ENCODE measurements around the gene B9D1. TPM values are rescaled to one million over a fixed set of nuclear protein-coding genes. Genes with fewer than 3 reads are reported as not detected.
A peak's percentile ranks its signal among the peaks of the same experiment; 100 is the strongest.

The B9D1 gene
- total RNA-seq, 1 donor from 2014 or later: 9.4 TPM

GRCh38 chr17:19320876-19321275 is 41.6 kb downstream of the B9D1 start:
- no peak overlapping the region for H3K4me3 Mint-ChIP-seq (ENCODE audit: unreplicated experiment)
- H3K4me1 Mint-ChIP-seq (ENCODE audit: low read depth): peaks cover 11% of the 10 kb centered on the region
- no peak for TF ChIP-seq CTCF (IDR thresholded peaks at IDR 0.05)
- no peak overlapping the region for H3K27ac Mint-ChIP-seq (ENCODE audit: unreplicated experiment)
- no peaks in the 10 kb centered on the region for H3K27me3 Mint-ChIP-seq (ENCODE audit: low read depth)
- H3K9me3 Mint-ChIP-seq (ENCODE audit: low read depth): peaks cover 7% of the 10 kb centered on the region
- H3K36me3 Mint-ChIP-seq (ENCODE audit: low read depth): peaks cover 8% of the 10 kb centered on the region
- no peak for DNase-seq (ENCODE audit: low spot score)

- peaks cover under 1% of the 10 kb centered on the region for H3K9me3 Mint-ChIP-seq (ENCODE audit: low read depth)
- peaks cover 8% of the 10 kb centered on the region for H3K36me3 Mint-ChIP-seq (ENCODE audit: low read depth)
- peaks cover 11% of the 10 kb centered on the region for H3K4me1 Mint-ChIP-seq (ENCODE audit: low read depth)
- no peak for TF ChIP-seq CTCF (IDR thresholded peaks at IDR 0.05)
- no peaks in the 10 kb centered on the region for H3K27me3 Mint-ChIP-seq (ENCODE audit: low read depth)
- DNase-seq (ENCODE audit: low spot score): no peak
- H3K27ac Mint-ChIP-seq (ENCODE audit: unreplicated experiment): no peak overlapping the region
- no peak overlapping the region for H3K4me3 Mint-ChIP-seq (ENCODE audit: unreplicated experiment)
Measured at GRCh38 chr17:19319771-19320505, 42.6 kb downstream of the B9D1 start.

- peaks cover 11% of the 10 kb centered on the region for H3K4me1 Mint-ChIP-seq (ENCODE audit: low read depth)
- no peaks in the 10 kb centered on the region for H3K9me3 Mint-ChIP-seq (ENCODE audit: low read depth)
- no peaks in the 10 kb centered on the region for H3K27me3 Mint-ChIP-seq (ENCODE audit: low read depth)
- no peak for TF ChIP-seq CTCF (IDR thresholded peaks at IDR 0.05)
- DNase-seq (ENCODE audit: low spot score): no peak
- no peak overlapping the region for H3K27ac Mint-ChIP-seq (ENCODE audit: unreplicated experiment)
- no peak overlapping the region for H3K4me3 Mint-ChIP-seq (ENCODE audit: unreplicated experiment)
- peaks cover 10% of the 10 kb centered on the region for H3K36me3 Mint-ChIP-seq (ENCODE audit: low read depth)
Measured at GRCh38 chr17:19318611-19319010, 43.9 kb downstream of the B9D1 start.

- no peak for DNase-seq (ENCODE audit: low spot score)
- TF ChIP-seq CTCF (IDR thresholded peaks at IDR 0.05): peak; percentile 66
- Mint-ChIP-seq H3K9me3 (ENCODE audit: low read depth) (no peaks in the 10 kb centered on the region), H3K4me1 (ENCODE audit: low read depth) (peaks cover 11% of the 10 kb centered on the region), H3K27ac (ENCODE audit: unreplicated experiment) (peak overlapping the region; percentile 49), H3K36me3 (ENCODE audit: low read depth) (peaks cover 13% of the 10 kb centered on the region), H3K27me3 (ENCODE audit: low read depth) (no peaks in the 10 kb centered on the region), H3K4me3 (ENCODE audit: unreplicated experiment) (no peak overlapping the region)
Measured at GRCh38 chr17:19317359-19318095, 45.0 kb downstream of the B9D1 start.

- no peaks in the 10 kb centered on the region for H3K27me3 Mint-ChIP-seq (ENCODE audit: low read depth)
- no peak overlapping the region for H3K4me3 Mint-ChIP-seq (ENCODE audit: unreplicated experiment)
- peaks cover 11% of the 10 kb centered on the region for H3K4me1 Mint-ChIP-seq (ENCODE audit: low read depth)
- H3K36me3 Mint-ChIP-seq (ENCODE audit: low read depth): peaks cover 18% of the 10 kb centered on the region
- TF ChIP-seq CTCF (IDR thresholded peaks at IDR 0.05): no peak
- no peaks in the 10 kb centered on the region for H3K9me3 Mint-ChIP-seq (ENCODE audit: low read depth)
- DNase-seq (ENCODE audit: low spot score): no peak
- H3K27ac Mint-ChIP-seq (ENCODE audit: unreplicated experiment): no peak overlapping the region
Measured at GRCh38 chr17:19316761-19317358, 45.7 kb downstream of the B9D1 start.

Measured in chondrocyte (in vitro differentiated cells).